ENCODE data around the gene CEP295NL. TPM values are rescaled to one million over a fixed set of nuclear protein-coding genes. Genes with fewer than 3 reads are reported as not detected.
"Not testable (repeated sequence)": the region's sequence is repeated elsewhere in the genome, so short reads cannot be mapped to it uniquely, and the experiment has no call there.

CEP295NL gene
- total RNA-seq, 1 donor from 2014 or later, result 5.2 TPM

DNA sequence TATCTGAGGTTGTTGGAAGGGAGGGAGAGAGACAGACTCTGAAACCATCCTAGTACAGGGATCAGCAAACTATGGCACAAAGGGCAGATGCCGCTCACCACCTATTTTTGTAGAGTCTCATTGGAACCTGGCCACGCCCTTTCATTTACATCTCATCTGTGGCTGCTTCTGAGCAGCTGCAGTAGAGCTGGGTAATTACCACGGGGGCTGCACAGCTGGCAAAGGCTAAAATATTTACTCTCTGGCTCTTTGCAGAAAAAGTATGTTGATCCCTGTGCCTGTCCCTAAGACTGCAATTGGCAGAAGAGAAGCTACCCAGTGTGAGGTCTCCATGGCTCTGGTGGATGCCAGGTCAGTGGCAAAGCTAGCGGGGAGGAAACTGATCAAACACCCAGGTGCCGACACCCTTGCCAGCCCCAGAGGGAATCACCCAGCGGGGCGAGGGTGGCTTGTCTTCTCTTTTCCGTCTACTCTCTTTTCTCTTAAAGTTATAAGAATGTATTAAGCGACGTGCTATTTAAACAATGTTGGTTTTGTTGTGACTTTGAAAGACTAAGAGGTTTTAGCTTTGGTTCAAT is 14.0 kb downstream of the CEP295NL start:
- no peak for DNase-seq (ENCODE audit: low spot score)

DNA sequence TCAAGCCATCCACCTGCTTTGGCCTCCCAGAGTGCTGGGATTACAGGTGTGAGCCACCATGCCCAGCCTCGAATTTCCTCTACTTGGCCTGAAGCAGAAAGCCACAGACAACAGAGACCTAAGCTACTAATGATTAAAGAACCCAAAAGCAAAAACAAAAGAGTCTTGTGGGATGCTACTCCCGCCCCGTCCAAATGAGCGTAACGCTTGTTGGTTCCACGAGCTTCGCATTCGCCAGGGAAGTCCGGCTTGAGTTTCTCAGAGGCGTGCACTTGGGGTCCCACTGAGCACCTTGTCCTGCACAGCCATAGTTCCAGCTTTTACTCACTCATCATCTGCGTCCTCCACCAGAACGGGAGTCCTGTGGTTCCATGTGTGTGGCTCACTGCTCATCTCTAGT is 16.0 kb downstream of the CEP295NL start:
- no peak for DNase-seq (ENCODE audit: low spot score)

DNA sequence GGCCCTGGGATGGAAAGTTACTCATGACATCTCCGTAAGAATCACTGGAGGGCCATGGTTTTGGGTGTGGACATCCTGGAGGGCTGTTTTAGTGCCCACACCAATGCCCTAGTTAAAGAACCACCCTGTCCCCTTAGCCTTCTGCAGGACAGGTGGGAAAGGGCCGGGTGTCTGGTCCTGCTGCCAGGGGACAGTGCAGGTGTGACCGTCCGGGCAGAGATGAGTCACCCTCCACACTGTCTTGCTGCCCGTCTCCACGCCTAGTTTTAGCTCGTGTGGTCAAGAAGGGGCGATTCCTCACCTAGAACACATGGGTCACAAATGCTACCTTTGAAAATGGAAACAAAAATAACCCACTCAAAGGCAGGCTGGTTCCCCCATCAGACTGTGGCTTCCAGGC is 17.0 kb downstream of the CEP295NL start:
- no peak for DNase-seq (ENCODE audit: low spot score)

DNA sequence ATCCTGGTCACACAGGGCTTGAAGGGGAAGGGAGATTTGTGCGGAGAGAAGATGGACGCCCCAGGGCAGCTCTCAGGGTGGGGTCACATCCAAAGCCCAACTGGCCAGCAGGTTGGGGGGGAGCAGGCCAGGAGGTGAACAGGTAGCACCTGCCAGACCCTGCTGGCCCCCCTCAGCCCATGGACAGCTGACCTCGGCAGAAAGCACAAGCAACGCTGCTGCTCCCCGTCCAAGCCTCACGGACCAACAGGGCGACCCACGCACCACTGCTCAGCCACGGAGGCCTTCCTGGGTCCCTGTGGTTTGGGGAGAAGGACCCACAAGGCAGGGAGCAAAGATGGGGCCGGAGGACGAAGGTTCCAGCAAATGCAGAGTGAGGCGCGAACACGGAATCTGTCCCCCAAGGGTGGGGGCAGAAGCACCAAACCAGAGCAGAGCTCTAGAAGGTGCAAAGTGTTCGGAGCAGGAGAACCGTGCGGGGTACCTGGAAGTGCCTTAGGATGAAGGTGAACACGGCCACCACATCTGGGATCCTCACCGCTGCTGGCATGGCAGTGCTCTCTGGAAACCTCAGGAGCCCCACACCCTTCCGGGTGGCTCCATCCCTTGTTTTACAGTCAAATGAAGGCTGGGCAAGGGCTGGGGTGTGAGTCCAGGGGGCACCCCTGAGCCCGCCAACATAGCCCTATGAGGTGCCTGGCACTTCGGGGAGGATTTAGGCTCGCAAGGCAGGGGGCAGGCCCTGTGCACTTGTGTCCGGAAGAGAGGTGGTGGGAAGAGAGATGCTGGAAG is 17.9 kb downstream of the CEP295NL start:
- DNase-seq (ENCODE audit: low spot score), result no peak

DNA sequence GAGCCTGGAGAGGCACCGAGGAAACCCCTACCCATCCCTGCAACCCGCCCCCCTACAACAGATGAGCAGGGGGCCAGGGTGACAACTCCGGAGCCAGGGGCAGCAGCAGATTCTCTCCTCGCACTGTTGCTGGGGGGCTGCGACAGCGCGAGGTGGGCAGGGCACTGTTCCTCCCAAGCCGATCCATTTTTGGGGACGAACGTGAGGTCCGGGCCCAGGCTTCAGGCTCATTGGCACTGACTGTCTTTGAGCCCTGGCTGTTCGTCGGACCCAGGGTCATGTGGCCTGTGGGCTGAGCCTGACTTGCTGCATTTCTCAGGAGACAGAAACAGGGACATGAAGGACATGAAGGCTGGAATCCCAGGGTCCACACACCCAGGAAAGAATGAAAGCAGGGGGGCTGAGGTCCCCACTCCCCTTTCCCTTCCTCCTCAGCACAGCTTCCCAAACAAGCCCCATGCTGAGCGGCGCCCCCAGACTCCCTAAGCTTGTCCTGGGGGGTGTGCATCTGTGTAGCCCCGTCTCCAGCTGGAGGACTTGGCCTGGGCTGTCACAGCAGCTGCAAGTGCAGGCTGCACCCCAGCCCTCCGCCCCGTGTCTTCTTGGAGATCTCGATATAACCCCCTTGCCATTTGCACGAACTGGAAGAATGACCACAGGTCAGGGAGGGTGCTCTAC is 18.7 kb downstream of the CEP295NL start:
- DNase-seq (ENCODE audit: low spot score), result no peak

DNA sequence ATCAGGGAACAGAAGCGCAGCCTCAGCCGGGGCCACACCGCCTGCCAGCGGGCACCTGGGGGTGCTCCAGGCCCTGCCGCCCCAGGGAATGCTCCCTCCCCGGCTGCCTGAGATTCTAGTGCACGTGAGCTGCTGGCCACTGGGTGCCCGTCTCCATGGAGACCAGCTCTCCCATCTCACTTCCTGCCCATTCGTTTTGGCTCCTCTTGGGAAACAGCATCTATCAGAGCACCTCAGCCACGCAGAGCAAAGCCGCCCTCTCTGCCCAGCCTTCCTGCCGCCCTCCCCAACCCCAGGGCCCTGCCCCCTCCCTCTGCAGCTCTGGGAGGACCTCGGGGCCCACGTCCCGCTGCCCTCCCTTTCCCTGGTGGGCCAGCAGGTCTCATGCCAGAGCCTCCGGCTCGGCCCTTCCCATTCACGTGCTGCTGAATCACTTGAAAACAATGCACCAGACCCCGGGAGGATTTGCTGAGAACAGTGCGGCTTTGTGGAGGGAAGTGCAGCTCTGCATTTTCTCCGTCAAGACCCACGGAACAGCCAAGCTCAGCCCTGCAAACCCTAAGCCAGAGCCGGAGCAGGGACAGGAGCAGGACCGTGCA is 19.4 kb downstream of the CEP295NL start:
- DNase-seq (ENCODE audit: low spot score), result peak; percentile 80

DNA sequence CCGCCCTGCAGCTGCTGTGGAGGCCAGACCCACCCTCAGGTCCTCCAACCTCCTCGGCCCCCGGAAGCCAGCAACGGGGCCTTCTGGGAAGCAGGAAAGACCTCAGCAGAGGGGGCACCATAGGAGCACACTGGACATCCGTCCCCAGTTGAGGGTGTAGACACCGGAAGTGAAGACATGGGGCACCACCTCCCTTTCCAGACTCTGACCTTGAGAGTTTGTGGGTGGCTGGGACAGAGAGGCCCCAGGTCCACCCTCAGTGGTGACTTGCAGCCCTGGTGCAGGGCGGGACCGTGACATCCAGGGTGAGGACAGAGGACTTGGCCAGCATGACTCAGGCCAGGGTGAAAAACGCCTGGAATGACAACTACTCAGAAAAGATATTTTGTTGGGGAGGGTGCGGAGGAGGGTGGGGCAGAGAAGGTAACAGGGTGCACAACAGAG is 19.9 kb downstream of the CEP295NL start:
- DNase-seq (ENCODE audit: low spot score), result no peak

DNA sequence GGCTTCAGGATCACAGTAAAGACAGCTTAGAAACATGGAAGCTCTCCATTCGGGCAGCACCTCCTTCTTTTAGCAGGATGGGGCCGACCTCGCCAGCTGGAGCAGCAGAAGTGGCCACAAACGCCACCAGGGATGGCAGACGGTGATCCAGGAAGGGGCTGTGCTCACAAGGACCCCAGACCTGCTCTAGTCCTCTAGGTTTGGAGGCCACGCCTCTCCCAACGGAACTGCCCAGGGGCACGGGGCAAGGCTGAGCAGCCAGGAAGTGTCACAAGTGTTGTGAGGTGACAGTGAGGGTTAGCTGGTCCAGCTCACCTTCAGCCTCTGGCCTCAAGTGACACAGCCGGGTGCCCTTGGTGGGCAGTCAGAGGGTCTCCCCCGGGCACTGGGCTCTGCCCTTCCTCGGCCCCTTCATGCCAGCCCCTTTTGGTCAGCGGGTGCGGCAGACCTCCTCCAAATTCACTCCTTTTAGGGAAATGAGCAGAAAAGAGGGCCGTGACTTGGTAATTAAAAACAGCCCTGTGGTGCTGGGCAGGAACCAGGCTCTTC is 20.4 kb downstream of the CEP295NL start:
- no peak for DNase-seq (ENCODE audit: low spot score)

DNA sequence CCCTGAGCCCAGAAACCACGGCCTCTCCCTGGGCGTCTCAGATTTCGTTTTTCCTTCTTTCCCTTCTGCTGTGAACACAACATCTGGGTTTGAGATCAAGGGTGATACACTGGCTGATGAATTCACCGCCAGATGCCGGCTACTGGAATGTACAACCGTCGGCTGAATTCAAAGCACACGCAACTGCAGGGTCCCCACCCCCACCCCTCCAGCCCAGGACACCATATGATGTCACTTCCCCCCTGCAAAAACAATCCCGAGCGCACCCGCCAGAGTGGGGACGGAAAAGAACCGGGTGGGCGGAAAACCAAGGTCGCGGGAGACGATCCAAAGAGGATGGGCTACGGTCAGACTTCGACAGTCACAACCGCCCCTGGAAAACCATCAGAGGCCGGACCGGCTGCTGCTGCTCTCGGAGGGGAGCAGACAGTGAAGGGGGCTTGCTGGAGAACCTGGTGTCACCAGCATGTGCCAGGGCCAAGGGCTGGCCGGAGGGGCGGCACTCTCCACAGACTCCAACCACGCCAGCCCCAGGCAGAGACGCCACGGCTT is 23.3 kb downstream of the CEP295NL start:
- DNase-seq (ENCODE audit: low spot score), result peak; percentile 67

DNA sequence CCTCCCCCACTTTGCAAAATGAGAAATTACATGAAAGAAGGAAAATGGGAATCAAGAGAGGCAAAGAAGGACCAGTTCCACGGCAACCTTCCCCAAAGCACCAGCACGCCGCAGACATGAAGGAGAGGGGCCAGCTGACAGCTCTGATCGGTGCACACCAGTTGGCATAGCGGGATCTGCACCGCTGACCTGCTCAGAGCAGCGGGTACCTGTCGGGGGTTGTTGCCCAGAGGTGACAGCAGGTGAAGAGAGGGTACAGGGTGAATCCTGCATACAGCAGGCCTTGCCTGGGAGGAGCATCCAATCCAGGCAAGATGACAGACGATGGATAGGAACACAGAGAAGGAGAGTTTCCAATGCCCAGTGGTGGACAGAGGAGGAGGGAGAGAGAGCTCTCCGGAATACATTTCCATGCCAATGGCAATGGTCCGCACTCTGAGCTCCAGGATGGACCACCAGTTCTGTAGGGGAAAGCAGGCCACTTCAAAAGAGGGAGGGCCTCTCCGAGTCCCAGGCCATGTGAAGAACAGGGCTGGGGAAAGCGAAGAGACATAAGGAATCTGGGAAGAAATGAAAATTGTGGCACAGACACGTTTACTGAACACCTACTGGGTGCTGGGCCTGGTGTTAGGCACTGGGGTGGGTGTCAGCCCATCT is 24.0 kb downstream of the CEP295NL start:
- no peak for DNase-seq (ENCODE audit: low spot score)

DNA sequence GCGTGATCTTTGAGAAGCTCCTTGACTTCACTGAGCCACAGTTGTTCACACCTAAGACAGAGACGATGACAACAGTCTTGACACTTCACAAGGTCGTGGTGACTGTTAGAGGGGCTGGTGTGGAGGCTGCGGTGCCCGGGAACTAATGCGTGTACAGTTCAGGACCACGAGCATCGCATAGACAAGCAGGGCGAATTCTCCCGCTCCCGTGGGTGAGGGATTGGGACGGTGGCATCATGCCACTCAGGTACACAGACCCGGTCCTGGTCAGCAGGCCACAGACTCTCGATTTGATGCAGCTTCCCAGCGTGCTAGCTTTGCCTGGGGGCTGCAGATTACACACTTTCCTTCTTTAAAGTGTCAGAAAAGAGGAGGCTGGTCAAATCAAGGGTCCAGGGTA is 24.7 kb downstream of the CEP295NL start:
- no peak for DNase-seq (ENCODE audit: low spot score)

DNA sequence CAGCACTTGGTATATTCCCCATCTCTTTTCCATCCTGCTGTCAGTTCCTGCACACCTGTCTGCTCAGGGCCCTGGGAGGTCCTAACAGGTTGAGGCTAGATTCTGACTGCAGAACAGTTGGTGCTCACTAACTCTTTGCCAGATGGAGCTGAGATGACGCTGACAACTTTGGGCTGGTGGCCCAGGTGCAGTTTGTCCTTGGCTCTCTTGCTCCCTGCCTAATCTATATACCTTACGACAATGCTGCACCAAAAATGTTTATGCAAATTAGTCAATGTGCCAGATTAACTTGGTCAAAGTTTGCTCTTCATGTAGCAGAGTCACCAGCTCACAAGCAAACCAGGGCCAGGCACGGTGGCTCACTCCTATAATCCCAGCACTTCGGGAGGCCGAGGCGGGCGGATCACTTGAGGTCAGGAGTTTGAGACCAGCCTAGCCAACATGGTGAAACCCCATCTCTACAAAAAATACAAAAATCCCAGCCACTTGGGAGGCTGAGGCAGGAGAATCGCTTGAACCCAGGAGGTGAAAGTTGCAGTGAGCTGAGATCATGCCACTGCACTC is 26.0 kb downstream of the CEP295NL start:
- DNase-seq (ENCODE audit: low spot score), result not testable (repeated sequence)

DNA sequence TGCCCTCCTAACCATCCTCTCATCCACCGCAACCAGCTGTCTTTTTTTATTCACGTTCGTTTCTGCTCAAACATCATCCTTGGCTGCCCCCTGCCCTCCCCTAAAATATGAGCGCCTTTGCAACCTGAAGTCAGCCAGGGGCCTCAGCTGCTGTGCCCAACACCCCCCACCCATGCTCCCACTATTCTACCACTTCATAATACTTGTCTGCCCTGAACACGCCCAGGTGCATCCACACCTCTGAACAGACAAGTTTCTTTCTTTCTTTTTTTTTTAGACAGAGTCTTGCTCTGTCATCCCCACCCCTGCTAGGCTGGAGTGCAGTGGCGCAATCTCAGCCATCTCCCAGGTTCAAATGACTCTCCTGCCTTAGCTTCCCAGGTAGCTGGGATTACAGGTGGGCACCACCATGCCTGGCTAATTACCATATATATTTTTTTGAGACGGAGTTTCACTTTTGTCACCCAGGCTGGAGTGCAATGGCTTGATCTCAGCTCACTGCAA is 26.9 kb downstream of the CEP295NL start:
- DNase-seq (ENCODE audit: low spot score), result no peak

DNA sequence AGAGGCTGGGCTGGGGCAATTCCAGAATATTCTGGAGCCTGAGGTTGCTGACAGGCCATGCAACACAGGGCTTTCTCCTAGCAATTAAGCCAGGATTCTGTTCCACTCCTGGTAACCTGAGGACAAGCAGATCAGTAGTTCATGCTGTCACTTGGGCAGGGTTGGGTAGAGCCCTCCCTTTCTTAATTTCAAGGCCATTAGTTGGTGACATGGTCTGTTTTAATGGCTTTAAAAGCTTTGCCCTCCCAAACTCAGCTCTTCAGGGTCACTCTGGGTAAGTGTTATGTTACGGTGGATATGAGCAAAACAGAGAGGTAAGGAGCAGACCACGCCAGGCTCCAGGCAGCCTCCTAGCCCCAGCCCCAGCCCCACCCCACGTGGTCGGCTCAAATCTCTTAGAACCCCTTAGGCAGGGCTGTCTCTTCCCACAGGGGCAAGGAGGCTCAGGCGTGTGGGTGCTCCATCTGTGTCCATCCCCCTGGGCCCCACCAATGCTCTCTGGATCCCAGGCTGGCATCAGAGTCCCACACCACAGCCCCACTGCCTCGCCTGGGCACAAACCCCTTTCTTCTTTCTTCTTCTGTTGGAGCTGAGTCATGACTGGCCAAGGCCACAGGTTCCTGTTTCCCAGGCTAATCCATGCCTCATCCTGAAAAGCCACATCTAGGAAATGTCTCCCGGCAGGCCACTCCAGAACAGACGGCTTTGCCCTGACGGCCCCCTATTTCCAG is 27.5 kb downstream of the CEP295NL start:
- no peak for DNase-seq (ENCODE audit: low spot score)

DNA sequence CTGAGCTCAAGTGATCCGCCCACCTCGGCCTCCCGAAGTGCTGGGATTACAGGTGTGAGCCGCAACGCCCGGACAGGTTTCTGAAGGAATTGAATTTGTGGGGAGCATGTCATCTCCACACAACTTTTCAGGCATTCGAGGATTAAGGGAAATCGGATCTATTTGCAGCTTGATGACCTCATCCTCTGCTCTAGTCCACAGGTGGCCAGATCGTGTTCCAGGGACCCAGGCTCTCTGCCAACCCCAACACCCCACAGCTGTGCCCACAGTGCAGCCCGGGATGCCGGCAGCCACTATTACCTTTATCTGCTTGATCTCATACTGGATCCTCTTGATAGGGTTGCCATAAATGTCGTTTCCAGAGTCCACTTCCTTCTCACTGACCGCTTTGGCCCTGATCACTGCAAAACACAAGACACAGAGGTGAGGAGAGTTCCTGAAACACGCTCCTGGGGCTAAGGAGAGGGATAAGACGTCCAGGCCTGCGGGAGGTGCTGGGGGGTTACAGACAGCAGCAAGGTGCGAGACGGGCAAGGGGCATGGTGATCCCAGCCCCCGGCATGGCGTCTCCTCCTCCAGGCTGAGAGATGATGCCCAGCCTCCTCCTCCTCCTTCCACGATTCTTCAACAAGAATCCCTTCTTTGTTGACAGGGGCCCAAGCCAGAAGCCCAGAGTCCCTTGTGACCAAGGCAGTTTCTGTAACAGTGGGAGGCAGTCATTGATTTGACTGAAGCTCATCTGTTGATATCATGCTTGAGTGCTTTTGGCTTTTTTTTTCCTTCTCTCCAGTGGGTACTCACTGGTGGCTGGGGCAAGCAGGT is 29.3 kb downstream of the CEP295NL start:
- DNase-seq (ENCODE audit: low spot score), result no peak

DNA sequence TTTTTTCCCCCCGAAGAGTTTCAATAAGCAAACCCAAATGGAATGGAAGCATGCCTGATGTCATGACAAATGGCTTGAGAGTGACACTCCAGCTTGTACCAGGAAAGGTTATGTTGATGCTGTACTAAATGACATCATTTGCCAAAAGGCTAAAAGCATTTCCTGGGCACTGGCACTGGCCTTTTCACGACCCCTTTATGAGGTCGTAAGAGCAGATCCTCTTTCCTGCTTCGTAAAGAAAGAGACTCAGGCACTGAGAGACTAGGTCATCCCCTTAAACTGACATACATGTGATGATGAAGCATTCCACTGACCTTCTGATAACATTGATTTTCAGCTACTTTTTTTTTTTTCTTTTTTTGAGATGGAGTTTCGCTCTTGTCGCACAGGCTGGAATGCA is 30.5 kb downstream of the CEP295NL start:
- DNase-seq (ENCODE audit: low spot score), result no peak

DNA sequence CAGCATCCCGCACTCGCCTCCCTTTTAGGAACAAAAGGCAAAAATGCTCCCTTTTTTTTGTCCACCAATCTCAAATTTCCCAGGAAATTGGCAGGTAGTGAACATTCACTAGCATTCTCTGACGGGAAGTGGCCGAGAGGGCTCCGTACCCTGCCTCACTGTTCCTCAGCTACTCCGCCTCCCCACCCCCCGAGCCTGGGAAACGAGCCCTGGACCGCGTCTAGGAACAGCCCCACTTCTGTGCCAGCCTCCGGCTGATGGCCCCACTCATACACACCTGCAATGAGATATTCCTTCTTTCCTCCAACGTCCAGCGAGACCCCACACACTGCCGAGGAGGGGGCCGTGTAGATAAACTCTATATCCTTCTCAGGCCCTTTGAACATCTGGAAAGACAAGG is 32.4 kb downstream of the CEP295NL start:
- DNase-seq (ENCODE audit: low spot score), result no peak

DNA sequence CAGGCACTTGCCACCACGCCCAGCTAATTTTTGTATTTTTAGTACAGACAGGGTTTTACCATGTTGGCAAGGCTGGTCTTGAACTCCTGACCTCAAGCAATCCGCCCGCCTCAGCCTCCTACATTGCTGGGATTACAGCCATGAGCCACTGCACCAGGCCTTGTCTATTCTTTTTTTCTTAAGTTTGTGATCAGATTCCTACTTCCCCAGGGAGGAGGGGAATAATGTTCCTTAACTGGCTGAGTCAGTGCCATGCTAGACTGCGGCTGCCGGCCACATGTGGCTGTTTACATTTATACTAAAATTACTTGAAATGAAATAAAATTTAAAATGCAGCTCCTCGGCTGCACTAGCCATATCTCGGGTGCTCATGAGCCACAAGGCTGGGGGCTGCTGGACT is 34.6 kb downstream of the CEP295NL start:
- no peak for DNase-seq (ENCODE audit: low spot score)

DNA sequence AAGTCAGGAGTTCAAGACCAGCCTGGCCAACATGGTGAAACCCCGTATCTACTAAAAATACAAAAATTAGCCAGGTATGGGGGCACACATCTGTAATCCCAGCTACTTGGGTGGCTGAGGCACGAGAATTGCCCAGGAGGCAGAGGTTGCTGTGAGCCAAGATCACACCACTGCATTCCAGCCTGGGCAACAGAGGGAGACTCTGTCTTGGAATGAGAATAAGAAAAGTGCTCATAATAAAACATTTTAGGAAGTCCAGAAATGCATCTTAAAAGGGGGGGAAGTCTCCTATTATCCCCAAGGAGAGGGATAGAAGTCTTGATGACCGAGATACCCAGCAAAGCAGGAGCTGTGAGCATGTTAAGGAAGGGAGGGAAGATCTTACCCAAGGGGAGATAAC is 36.0 kb downstream of the CEP295NL start:
- DNase-seq (ENCODE audit: low spot score), result not testable (repeated sequence)
